LNCaP clone FGC (cell line): ENCODE measurements around the gene EAPP.
"Not testable (repeated sequence)": the region's sequence is repeated elsewhere in the genome, so short reads cannot be mapped to it uniquely, and the experiment has no call there.

Experiments
- DNase-seq: peaks from one replicate; pipeline ENCODE4 v3.0.0-alpha.2; 2011; ENCODE audit warnings: low read depth
- H3K4me3 ChIP-seq: 2 replicates; pipeline ENCODE4 v1.5.1; 2011; ENCODE audit warnings: mild to moderate bottlenecking, low read depth, low read length, control low read depth
- CTCF ChIP-seq: IDR thresholded peaks from 2 replicates; pipeline ENCODE4 v1.5.1; 2012; ENCODE audit warnings: mild to moderate bottlenecking; ENCODE audit not compliant: control insufficient read depth, insufficient read depth; ENCODE audit errors: extremely low read depth

EAPP gene

GRCh38 chr14:34568803-34569202 is 29.3 kb upstream of the EAPP start:
- TF ChIP-seq CTCF = no peak
- no peak overlapping the region for H3K4me3 ChIP-seq
- DNase-seq = no peak

- DNase-seq = no peak
- H3K4me3 ChIP-seq = no peak overlapping the region
- TF ChIP-seq CTCF = no peak
Observed at GRCh38 chr14:34562776-34563150, 23.3 kb upstream of the EAPP start.

GRCh38 chr14:34562037-34562775 is 22.7 kb upstream of the EAPP start:
- not testable (repeated sequence) for DNase-seq, H3K4me3 ChIP-seq

GRCh38 chr14:34556498-34556829 is 17.0 kb upstream of the EAPP start:
- not testable (repeated sequence) for H3K4me3 ChIP-seq, DNase-seq

GRCh38 chr14:34555583-34556497 is 16.3 kb upstream of the EAPP start:
- not testable (repeated sequence) for DNase-seq, H3K4me3 ChIP-seq

GRCh38 chr14:34554540-34555250 is 15.2 kb upstream of the EAPP start:
- no peak overlapping the region for H3K4me3 ChIP-seq
- TF ChIP-seq CTCF = no peak
- DNase-seq = no peak

- DNase-seq, H3K4me3 ChIP-seq: not testable (repeated sequence)
Observed at GRCh38 chr14:34549276-34549966, 9.9 kb upstream of the EAPP start.

GRCh38 chr14:34548472-34548981 is 9.0 kb upstream of the EAPP start:
- DNase-seq = no peak
- no peak for TF ChIP-seq CTCF
- H3K4me3 ChIP-seq = no peak overlapping the region

- H3K4me3 ChIP-seq, DNase-seq: not testable (repeated sequence)
Observed at GRCh38 chr14:34547136-34547520, 7.6 kb upstream of the EAPP start.

GRCh38 chr14:34546272-34547135 is 7.0 kb upstream of the EAPP start:
- not testable (repeated sequence) for DNase-seq, H3K4me3 ChIP-seq

GRCh38 chr14:34540181-34541059 is 919 bp upstream of the EAPP start:
- peak overlapping the region; percentile 88 for H3K4me3 ChIP-seq
- not testable (repeated sequence) for DNase-seq
